Stomach (tissue), 4 donors: ENCODE data around the gene TESK2.

Experiments used
- CTCF ChIP-seq, 7 experiments: fragments of 450-650 bp in 4 of 7; fragments of 200-600 bp in 3 of 7; sonication (generic) in 3 of 7; IDR thresholded peaks; one replicate each; pipeline ENCODE4 v1.5.1; 2016 to 2019; ENCODE audit warnings: antibody characterized with exemption in 7 of 7, control low read depth in 2 of 7, mild to moderate bottlenecking in 1 of 7
- EP300 ChIP-seq: sonication (generic); formaldehyde crosslinking; IDR thresholded peaks from one replicate; pipeline ENCODE4 v1.6.1; 2017; ENCODE audit warnings: antibody characterized with exemption
- POLR2A ChIP-seq, 4 donors: fragments of 450-650 bp; IDR thresholded peaks; one replicate each; pipeline ENCODE4 v1.6.1; 2016; ENCODE audit warnings: antibody characterized with exemption in 4 of 4, control low read depth in 2 of 4, mild to moderate bottlenecking in 1 of 4, moderate library complexity in 1 of 4
- POLR2AphosphoS5 ChIP-seq, 3 donors: sonication (generic); formaldehyde crosslinking; IDR thresholded peaks; one replicate each; pipeline ENCODE4 v1.6.1; 2016; ENCODE audit warnings: antibody characterized with exemption in 3 of 3

DNA sequence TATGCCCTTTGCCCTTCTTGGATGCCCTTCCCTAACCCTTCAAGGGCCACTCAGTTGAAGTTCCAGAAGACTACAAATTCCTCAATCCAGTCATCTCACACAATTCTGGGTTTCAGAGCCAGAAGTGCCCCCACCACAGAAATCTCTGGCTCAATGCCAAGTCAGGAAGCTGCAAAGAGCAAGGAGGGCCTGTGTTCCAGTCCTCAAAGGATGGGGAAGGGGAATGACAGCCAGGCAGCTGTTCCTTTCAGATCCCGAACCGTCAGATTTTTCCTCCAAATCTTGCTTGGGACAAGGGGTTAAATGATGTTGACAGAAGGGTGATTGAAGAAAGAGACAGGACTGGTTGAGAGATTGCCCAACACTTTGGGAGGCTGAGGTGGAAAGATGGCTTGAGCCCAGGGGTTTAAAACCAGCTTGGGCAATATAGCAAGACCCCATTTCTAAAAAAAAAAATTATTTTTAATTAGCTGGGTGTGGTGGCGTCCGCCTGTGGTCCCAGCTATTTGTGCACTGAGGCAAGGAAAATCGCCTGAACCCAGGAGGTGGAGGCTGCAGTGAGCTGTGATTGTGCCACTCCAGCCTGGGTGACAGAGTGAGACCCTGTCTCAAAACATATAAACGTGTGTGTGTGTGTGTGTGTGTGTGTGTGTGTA lies 165.0 kb downstream of the TESK2 start:
- TF ChIP-seq CTCF (IDR thresholded peaks at IDR 0.05) (no peak), POLR2AphosphoS5 (IDR thresholded peaks at IDR 0.05) (no peak), POLR2A (IDR thresholded peaks at IDR 0.05) (no peak), EP300 (no peak)
